Activated effector memory CD4-positive, alpha-beta T cell treated with Interleukin-2 at 50 U/mL for 16 hours (primary cell): ENCODE data around the gene CRYGN.

Experiments
- DNase-seq: peaks from one replicate; pipeline ENCODE4 v3.0.0-alpha.2; 2020

The CRYGN gene

DNA sequence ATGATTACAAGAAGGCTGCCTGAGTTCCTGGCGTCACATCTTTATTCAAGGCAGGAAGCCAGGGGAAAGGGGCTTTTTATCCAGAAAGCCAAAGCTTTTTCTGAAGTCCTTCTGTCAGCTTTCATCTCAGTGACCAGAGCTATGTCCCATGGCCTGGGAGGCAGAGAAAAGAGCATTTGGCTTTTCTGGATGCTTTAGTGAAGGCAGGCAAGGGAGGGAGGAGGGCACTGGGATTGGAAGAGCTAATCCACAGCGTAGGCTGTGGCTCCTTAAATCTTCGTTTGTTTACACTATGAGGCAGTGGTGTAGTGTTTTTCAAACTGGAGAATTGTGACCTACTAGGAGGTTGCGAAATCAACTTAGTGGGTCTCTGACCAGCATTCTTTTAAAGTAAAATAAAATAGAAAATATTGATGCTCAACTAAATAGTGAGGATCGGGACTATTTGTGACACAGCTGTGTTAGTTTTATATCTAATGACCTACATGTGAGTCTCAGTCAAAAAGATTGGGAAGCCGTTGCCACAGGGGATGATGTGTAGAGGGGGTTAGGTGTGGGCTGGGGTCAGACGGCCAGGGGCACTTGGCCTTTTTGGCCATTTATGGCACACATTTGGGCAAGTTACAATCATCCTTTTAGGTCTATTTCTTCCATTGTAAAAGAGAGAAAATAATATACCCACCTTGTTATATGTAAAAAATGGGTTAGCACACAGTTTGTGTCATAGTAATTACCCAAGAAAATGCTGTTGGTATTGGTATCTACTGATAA is 14.1 kb downstream of the CRYGN start:
- DNase-seq, result no peak

DNA sequence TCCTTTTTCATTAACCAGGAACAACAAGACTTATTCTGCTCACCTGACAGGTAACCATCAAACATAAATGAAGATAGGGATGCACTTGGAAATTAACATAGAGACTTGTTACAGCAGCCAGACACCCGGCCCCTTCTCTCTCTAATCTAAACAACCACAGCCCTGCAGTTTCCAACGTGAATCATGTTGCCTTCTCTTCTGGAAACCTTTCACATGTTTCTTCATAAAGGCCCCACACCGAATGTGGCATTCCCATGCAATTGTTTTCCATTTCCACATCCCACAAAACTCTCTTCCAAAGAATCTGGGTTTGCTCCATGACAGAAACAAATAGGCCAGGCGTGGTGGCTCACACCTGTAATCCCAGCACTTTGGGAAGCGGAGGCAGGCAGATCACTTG is 15.1 kb downstream of the CRYGN start:
- no peak for DNase-seq

- no peak for DNase-seq
Measured at GRCh38 chr7:151423936-151424335, 16.0 kb downstream of the CRYGN start.

GRCh38 chr7:151423226-151423625 is 16.7 kb downstream of the CRYGN start:
- DNase-seq, result no peak

DNA sequence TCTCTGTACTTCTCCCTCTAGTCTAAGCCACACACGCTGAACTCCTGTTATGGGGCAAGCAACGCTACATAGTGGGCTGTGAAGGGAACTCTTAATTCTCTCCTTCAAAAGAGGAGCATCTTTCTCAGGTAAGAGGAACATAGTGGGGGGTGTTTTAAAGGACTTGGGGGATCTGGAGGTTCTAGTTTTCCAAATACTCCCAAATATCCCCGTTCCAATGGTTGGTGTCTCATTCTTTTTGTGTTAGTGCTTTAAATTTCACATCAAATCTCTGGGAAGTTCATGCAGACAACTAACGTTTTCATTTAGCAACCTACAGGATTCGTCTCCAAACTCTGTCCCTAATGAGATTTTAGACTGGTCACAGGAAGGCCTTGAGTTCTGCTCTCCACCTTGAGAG is 17.7 kb downstream of the CRYGN start:
- no peak for DNase-seq

DNA sequence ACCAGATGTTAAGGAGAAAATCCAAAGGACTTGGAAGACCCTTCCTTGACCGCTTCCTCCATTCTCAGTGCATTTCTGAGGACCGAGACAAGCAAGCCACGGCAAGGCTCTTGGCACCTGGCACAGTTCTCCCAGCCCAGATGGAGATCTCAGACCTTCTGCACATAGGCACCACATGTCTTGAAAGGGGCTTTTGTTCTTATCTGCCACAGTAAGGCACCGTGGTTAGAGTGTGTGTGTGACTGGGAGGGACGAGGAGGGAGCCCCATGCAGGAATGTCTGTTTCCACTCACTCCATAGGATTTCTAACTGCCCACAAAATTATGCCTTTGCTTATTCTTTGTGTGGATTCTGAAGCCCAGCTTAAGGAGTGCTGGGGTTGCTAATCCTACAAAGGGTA is 19.8 kb downstream of the CRYGN start:
- DNase-seq, result no peak

DNA sequence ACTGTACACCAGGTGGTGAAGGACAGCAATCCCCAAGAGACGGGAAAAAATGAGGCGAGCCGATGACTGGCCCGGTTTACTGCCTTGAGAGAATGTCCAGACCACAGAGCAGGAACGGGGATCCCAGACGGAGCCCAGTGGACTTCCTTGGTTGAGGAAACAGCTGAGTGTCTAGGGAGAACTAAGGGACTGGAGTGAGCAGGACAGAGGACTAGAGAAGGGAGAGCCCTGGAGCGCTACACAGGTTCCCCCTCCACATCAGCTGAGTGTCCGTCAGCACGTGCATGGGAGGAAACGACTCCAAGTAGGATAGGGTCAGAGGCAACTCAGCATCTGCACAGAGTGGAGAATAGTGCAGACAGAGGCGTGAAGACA is 23.0 kb downstream of the CRYGN start:
- no peak for DNase-seq

GRCh38 chr7:151416112-151416940 is 23.6 kb downstream of the CRYGN start:
- no peak for DNase-seq

GRCh38 chr7:151415375-151416105 is 24.4 kb downstream of the CRYGN start:
- no peak for DNase-seq

DNA sequence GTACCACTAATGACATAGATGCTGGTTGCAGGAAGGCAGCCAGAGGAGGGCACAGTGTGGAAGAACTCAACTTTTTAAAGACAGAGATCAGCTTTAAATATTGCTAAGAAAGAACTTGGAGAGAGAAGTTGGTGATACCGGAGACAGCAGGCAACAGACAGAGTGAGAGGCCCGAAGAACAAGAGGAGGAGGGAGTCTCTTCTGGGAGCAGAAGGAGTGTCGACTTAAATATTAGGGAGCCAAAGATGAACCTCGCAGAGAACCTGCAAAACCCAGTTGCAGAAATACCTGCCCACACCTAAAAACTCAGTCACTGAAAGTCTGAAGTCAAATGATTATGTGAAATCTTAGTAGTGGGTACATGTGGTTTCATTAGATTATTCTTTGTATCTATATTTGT is 26.7 kb downstream of the CRYGN start:
- DNase-seq, result no peak

DNA sequence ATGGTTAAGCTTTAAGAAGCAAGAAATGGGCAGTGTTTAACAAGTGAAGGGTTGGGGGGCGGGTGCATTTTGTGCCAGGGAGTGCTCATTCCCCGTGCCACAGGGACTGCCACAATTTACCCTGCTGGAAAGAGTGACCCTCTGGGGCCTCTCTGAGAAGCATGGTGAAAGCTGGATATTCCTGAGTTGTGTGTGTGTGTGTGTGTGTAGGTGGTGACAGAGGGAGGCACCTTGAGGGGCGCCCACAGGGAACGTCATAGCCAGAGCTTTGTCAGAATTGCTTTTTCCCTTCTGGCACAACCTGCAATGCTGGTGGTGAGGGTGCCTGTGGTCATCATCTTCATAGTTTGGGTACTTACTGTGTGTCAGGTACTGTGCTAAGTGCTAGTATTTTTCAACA is 27.6 kb downstream of the CRYGN start:
- no peak for DNase-seq

- no peak for DNase-seq
Measured at GRCh38 chr7:151411551-151411950, 28.4 kb downstream of the CRYGN start.

- no peak for DNase-seq
Measured at GRCh38 chr7:151410405-151411390, 29.2 kb downstream of the CRYGN start.

GRCh38 chr7:151409667-151410404 is 30.1 kb downstream of the CRYGN start, which contains the start of gene WDR86:
TSS of gene WDR86 (minus strand) at chr7:151410038. CDS start at chr7:151409589, 449 bp downstream.
- peak; percentile 24 for DNase-seq

GRCh38 chr7:151408839-151409666 is 30.9 kb downstream of the CRYGN start:
- peak; percentile 64 for DNase-seq

DNA sequence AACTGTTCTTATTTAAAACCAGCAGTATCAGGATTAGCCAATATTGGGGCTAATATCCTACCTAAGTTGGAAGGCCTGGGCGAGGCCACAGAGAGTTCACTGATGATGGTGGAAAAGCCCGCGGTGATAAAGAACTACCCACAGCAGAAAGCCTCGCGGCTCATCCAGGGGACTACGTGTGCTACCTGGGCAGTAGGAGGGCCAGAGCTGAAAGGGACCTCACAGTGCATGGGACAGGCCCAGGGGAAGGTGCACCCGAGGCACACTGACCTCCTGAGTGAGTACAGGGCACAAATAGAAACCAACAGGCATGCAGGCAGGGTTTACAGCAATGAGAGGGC is 31.5 kb downstream of the CRYGN start:
- DNase-seq, result no peak

DNA sequence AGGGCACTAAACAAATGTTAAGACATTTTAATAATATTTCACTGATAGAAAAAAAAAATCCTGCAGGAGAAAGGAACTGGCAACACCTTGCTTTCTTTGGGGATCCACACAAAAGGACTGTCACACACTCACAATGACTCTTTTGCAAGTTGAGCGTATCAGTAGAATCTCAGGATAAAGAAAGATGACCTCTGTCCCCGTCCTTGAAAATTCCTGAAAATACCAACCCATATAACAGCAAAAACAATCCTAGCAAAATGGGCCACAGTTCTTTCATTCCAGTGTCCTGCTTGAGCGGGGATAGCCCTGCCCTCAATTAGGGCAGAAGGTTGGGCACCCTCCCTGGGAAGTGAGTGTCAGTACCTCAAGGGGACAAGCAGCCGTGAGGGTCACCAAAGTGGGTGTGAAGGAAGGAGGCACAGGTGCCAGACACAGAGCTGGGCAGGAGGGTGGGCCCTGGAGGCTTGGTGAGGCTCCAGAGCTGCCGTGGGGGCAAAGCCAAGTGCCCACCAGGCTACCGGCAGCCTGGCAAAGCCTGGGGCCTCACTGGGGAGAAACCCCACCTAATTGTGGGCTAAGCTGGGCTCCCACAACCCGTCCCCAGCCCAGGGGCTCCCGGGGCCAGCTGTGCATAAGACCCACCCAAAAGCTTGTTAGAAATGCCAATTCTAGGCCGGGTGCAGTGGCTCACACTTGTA is 32.9 kb downstream of the CRYGN start:
- DNase-seq, result no peak

DNA sequence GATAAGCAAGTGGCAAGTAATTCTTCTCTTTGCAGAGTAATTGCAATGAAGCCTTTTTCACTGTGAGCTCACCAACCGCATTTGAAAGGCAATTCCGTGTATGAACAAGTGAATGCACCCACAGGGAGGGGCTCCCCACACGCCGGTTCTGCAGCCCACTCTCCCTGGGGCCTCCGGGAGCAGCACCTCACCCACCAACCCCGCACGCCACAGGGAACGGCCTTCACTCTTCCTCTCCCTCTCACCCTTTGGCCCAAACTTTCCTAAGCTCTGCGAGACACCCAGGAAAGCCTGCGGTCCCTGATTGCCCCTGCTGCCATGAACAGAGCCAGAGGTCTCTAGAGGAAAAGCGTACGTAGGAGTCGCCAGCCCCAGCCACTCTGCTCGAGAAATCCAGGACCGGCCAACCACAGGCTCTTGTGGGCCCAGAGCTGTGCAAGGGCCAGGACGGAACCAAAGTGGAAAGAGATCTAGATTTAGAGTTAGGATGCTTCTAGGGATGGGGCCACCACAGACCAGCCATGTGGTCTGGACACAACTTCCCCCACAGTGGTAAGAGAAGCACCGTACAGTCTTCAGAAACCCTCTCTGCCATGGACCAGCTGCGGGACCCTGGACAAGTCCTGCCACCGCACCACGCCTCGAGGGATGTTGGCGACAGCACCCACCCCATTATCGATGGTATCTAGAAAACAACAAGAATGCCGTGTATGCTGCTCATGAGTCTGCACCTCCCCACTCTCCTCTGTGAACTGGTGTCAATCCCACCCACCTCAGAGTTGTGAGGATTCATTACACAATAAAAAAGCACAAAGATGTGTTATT is 33.7 kb downstream of the CRYGN start:
- DNase-seq, result no peak

DNA sequence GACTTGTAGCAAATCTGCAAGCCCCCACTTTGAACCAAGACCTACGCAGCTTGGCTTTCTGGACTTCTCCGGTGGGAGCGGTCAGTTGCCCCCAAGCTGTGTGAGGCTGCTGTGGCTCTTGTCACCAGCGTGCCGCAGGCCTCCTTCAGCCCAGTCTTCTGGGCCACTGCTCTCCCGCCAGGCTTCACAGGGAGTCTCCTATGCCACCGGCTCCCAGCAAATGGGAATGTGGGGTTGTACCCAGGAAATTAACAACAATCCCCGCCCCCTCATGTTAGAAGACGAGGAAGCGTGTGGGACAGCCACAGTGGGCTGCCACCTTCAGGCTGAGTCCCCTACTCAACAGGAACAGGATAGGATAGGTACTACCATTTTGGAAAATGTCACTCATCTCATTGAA is 34.4 kb downstream of the CRYGN start:
- DNase-seq, result no peak
